Effector CD4-positive, alpha-beta T cell (primary cell): Measurements from ENCODE around the gene PDHB.

Experiments
- DNase-seq: peaks from one replicate; pipeline ENCODE4 v3.0.0-alpha.2; 2020

The PDHB gene

GRCh38 chr3:58394339-58394738, 39.3 kb downstream of the PDHB start:
- no peak for DNase-seq

GRCh38 chr3:58392181-58392580, 41.5 kb downstream of the PDHB start:
- DNase-seq = no peak

GRCh38 chr3:58391156-58391865, 42.3 kb downstream of the PDHB start:
- DNase-seq = no peak

DNA sequence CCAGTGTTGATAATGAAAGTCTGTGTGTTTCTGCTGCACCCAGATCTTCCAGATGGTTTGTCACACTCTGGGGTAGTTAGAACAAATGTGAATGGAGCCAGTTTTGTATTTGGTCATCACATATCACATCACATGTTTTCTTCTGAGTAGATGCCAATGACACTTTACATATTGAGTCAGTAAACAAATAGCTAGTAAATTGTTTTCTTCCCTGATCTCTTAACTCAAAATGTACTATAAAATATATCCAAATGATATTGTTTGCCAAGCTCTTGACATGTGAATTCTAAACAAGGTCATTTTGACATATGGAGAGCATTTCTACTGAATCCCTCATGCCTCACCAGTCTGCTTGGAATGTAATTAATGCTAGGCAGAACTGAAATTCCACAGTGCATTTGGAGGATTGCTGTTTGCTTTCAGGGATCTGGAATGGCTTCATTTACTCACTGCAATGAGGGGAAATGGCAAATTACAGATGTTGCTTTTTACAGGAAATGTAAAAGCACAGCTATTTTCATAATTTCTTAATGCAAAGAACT, 45.0 kb downstream of the PDHB start:
- no peak for DNase-seq

- no peak for DNase-seq
These were observed 45.7 kb downstream of the PDHB start for GRCh38 chr3:58387650-58388546.

DNA sequence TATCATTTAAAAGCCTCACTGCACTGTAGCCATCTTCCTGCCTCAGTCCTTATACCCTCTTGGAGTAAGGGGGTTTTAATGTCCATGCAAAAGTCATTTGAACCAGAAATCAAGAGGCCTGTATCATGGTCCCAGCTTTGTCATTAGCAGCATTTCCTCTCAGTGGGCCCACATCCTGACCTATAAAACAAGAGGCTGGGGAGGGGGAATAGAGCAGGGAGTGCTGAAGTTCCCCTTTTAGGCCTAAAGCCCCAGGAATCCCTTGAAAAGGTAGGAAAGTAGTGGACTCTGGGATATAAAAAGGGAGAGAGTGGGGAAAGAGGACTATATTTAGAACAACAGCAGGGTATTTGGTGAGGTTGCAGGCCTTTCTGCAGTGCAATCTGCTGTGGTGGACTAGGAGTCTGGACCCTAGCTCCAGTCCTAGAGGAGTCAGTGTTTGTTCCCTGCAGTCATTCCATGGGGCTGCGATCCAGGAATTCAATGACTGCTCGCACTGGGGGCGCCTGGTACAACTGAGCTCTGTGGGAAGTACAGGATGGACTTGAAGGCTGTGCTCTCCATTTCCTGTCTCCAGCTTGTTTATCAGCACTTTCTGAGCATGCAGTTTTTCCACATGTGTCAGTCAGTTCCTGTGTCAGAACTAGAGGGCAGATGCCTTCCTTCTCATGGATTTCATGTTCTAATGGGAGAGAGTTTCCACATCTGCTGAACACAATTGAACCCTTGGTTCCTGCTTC, 46.8 kb downstream of the PDHB start:
- DNase-seq = no peak

DNA sequence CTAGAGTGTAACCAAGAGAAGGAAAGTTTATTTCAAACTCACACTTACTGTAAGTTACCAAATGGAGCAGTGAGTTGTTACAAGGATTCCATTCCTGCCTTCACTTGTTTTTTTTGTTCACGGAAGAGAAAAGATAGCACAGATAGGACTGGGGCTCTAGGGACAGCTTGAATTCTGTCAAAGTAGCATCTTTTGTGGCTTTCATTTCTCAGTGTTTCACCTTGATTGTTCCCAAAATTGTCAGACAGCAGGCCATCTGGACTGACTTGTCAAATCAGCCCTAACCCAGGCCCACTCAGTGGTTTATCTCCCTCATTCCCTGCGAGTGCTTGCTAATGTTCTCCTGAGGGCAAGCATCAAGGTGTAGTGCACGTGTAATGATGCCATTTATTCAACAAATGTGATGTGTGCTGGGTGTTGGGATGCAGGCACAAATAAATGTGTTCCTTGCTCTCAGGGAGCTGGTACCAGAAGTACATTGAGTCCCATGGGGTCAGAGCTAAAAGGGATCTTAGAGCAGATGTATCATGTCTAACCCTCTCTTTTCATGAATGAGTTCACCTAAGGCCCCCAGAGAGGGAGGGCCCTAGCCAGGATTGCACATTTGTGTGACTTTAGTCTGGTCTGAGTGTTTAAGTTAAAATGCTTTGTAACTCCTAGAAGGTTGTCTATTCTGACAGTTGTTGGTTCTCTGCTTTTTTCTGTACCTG, 49.1 kb downstream of the PDHB start:
- no peak for DNase-seq

DNA sequence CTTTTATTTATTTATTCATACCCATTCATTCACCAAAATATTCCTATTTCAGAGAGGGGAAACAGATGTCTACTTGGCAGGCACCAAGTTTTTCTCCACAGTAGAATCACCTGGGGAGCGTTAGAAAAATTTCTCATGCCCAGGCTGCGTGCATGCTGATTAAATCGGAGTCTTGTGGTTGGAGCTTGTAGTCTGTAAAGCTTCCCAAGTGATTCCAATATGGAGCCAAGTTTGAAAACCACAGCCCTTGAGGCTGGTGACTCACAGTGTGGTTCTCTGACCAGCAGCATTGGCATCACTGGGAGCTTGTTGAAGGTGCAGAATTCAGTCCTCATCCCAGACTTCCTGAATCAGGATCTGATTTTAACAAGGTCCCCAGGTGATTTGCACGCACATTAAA, 49.7 kb downstream of the PDHB start:
- DNase-seq = no peak

DNA sequence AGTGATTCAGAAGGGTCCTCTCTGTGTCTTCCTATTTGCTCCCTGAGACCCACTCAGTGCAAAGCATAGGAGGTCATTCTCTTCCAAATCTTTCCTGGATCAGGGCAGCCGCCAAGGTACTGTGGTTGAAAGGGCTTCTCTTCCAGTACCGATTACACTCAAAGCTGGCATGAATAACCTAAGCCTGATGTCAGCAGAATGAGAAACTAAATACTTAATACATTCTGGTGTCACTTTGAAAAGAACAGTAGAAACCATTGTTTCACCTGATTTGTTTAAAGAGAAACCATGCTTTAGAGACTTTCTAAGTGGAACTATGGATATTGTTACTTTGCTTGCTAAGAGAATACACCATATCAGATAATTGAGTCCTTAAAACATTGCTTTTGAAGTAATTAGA, 50.2 kb downstream of the PDHB start:
- DNase-seq = no peak

DNA sequence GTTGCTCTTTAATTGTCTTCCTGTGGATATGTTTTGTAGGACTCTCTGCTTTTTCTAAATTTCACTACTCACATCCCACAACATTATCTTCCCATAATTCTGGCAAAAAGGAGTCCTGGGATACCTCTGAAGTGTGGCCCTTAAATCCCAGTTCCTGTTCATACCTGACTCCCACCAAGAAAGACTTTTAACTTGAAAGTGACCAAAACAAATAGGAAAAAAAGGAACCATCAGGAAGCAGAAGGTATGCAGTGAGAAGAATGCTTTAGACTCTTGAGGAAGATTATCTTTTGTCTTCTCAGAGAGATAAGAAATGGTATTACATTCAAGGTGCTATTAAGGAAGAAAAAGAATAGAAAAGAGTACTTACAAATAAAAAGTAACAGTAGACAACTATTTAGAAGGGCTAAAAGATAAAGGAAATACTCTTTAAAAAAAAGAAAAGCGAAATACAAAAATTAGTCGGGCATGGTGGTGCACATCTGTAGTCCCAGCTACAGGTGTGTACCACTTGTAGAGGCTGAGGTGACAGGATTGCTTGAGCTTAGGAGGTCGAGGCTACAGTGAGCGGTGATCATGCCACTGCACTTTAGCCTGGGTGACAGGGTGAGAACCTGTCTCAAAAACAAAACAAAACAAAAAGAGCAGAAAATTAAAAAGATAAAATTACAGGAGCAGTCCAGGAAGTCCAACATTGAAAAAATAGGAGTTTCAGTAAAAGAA, 54.1 kb downstream of the PDHB start:
- DNase-seq = no peak

- DNase-seq = no peak
These were observed 55.9 kb downstream of the PDHB start for GRCh38 chr3:58377750-58378149.
